GM23338 (cell line): ENCODE results near the gene SNX30. TPM values are rescaled to one million over a fixed set of nuclear protein-coding genes. Genes with fewer than 3 reads are reported as not detected.

Source experiments
- ATAC-seq: fragments of 200-7000 bp; cut with Tn5 transposase; 3 replicates; pipeline ENCODE4 v1.9.1; 2020
- DNase-seq: peaks from one replicate; pipeline ENCODE4 v3.0.0-alpha.2; 2015; ENCODE audit warnings: low spot score
- H2AFZ ChIP-seq: fragments of 200-600 bp; sonication (generic); 2 replicates; pipeline ENCODE4 v1.8.0; 2016; ENCODE audit warnings: antibody characterized with exemption, mild to moderate bottlenecking, moderate library complexity
- H3F3A ChIP-seq: fragments of 200-600 bp; sonication (generic); replicated peaks from 2 replicates; pipeline ENCODE4 v1.8.0; 2017; ENCODE audit warnings: antibody characterized with exemption, mixed run types, low read depth
- H3K27ac ChIP-seq: fragments of 200-600 bp; sonication (generic); 2 replicates; pipeline ENCODE4 v1.6.1; 2016; ENCODE audit warnings: low read depth
- H3K27me3 ChIP-seq: fragments of 200-600 bp; sonication (generic); 2 replicates; pipeline ENCODE4 v1.8.0; 2016; ENCODE audit warnings: mild to moderate bottlenecking, mixed run types, moderate library complexity; ENCODE audit not compliant: insufficient read depth
- H3K36me3 ChIP-seq: fragments of 200-600 bp; sonication (generic); 2 replicates; pipeline ENCODE4 v1.8.0; 2016; ENCODE audit warnings: mild to moderate bottlenecking; ENCODE audit not compliant: insufficient read depth
- H3K4me1 ChIP-seq: fragments of 200-600 bp; sonication (generic); 2 replicates; pipeline ENCODE4 v1.8.0; 2016; ENCODE audit warnings: mild to moderate bottlenecking, moderate library complexity; ENCODE audit not compliant: insufficient read depth
- H3K4me2 ChIP-seq: fragments of 200-600 bp; sonication (generic); 2 replicates; pipeline ENCODE4 v1.7.1; 2017; ENCODE audit warnings: mixed run types
- H3K4me3 ChIP-seq: fragments of 200-600 bp; sonication (generic); 2 replicates; pipeline ENCODE4 v1.6.1; 2016; ENCODE audit warnings: mixed run types
- H3K79me2 ChIP-seq: fragments of 200-600 bp; sonication (generic); replicated peaks from 2 replicates; pipeline ENCODE4 v1.8.0; 2017; ENCODE audit warnings: mild to moderate bottlenecking; ENCODE audit not compliant: insufficient read depth
- H3K9me2 ChIP-seq: fragments of 200-600 bp; sonication (generic); 2 replicates; pipeline ENCODE4 v1.8.0; 2017; ENCODE audit not compliant: insufficient read depth
- H4K20me1 ChIP-seq: fragments of 200-600 bp; sonication (generic); replicated peaks from 2 replicates; pipeline ENCODE4 v1.8.0; 2017; ENCODE audit warnings: mild to moderate bottlenecking; ENCODE audit not compliant: insufficient read depth
- H3K27ac Mint-ChIP-seq: 2 replicates; pipeline ENCODE4 v1.8.0; 2020; ENCODE audit warnings: inconsistent platforms, mild to moderate bottlenecking, moderate library complexity, mixed read lengths
- H3K27me3 Mint-ChIP-seq: 3 replicates; pipeline ENCODE4 v1.8.0; 2022; ENCODE audit warnings: low read depth, mild to moderate bottlenecking, moderate library complexity, mixed read lengths, inconsistent platforms; ENCODE audit not compliant: insufficient read depth, poor library complexity
- H3K36me3 Mint-ChIP-seq: 3 replicates; pipeline ENCODE4 v1.8.0; 2021; ENCODE audit warnings: low read depth, mild to moderate bottlenecking, inconsistent platforms, moderate library complexity, mixed read lengths
- H3K4me1 Mint-ChIP-seq: 3 replicates; pipeline ENCODE4 v1.8.0; 2020; ENCODE audit warnings: mild to moderate bottlenecking, inconsistent platforms, mixed read lengths
- H3K4me3 Mint-ChIP-seq: 3 replicates; pipeline ENCODE4 v1.8.0; 2021; ENCODE audit warnings: moderate library complexity, mild to moderate bottlenecking, inconsistent platforms, mixed read lengths
- H3K9me3 Mint-ChIP-seq: 3 replicates; pipeline ENCODE4 v1.8.0; 2020; ENCODE audit warnings: moderate library complexity, mild to moderate bottlenecking, inconsistent platforms, mixed read lengths
- CREB1 ChIP-seq: fragments of 250-450 bp; sonication (Bioruptor Pico); IDR thresholded peaks from 2 replicates; pipeline ENCODE4 v1.5.0; 2020; ENCODE audit warnings: low read depth, mild to moderate bottlenecking, moderate library complexity
- CTCF ChIP-seq, 2 experiments: fragments of 200-600 bp in 1 of 2; sonication (generic) in 1 of 2; conservative IDR thresholded peaks; 2 replicates each; pipeline versions ENCODE4 v1.5.1 to v1.6.1; 2016 to 2017; ENCODE audit warnings: antibody characterized with exemption in 2 of 2, low read depth in 2 of 2, mild to moderate bottlenecking in 2 of 2, moderate library complexity in 1 of 2
- ZNF114 ChIP-seq: fragments of 250-450 bp; sonication (Bioruptor Pico); IDR thresholded peaks from 2 replicates; pipeline ENCODE4 v1.5.0; 2020; ENCODE audit warnings: mild to moderate bottlenecking, moderate library complexity
- ZNF331 ChIP-seq: fragments of 250-450 bp; sonication (Bioruptor Pico); IDR thresholded peaks from 2 replicates; pipeline ENCODE4 v1.5.0; 2020; ENCODE audit warnings: low read depth, mild to moderate bottlenecking, moderate library complexity
- ZNF462 ChIP-seq: fragments of 250-450 bp; sonication (Bioruptor Pico); IDR thresholded peaks from 2 replicates; pipeline ENCODE4 v1.5.0; 2020; ENCODE audit warnings: mild to moderate bottlenecking, moderate library complexity
- polyA plus RNA-seq: library from polyadenylated mRNA; unstranded; fragments of >200 nt; fragmentation: Nextera tagmentation; extraction: Ambion mirVana; gene quantifications from 2 replicates; pipeline ENCODE4 v1.2.1, GENCODE V29; 2016
- total RNA-seq: library from RNA; depleted of rRNA; stranded (reverse); fragments of >200 nt; shearing (Covaris generic); gene quantifications from 2 replicates; pipeline ENCODE4 v1.2.3, GENCODE V29; 2014

The SNX30 gene
- total and polyA plus RNA-seq, 2 experiments from 2014 or later = 2.1 to 17.8 TPM

- no peak overlapping the region for H3K4me2 ChIP-seq
- no peak overlapping the region for H3K4me3 ChIP-seq
- ATAC-seq = peak; percentile 34
- Mint-ChIP-seq H3K36me3 (peaks cover 18% of the 10 kb centered on the region), H3K4me3 (no peak overlapping the region), H3K27me3 (peaks cover 11% of the 10 kb centered on the region), H3K9me3 (peaks cover 6% of the 10 kb centered on the region; the same call in 1 of the 3 replicates), H3K27ac (no peak overlapping the region), H3K4me1 (peaks cover 7% of the 10 kb centered on the region; the same call in 1 of the 3 replicates)
- no peaks in the 10 kb centered on the region for H3K27me3 ChIP-seq
- no peaks in the 10 kb centered on the region for H4K20me1 ChIP-seq
- H3F3A ChIP-seq = no peaks in the 10 kb centered on the region
- TF ChIP-seq CREB1 (no peak), CTCF (conservative IDR thresholded peaks at IDR 0.05; ENCODE audit: low read depth in 2 of 2) (peak in 1 of 2 experiments; percentile 18; a peak in 1 of 4 replicates)
- peak; percentile 28 for DNase-seq
- no peak overlapping the region for H2AFZ ChIP-seq
- no peaks in the 10 kb centered on the region for H3K4me1 ChIP-seq
- no peaks in the 10 kb centered on the region for H3K79me2 ChIP-seq
- H3K9me2 ChIP-seq = no peaks in the 10 kb centered on the region
- H3K27ac ChIP-seq = no peak overlapping the region
- no peaks in the 10 kb centered on the region for H3K36me3 ChIP-seq
These were observed 113.8 kb downstream of the SNX30 start for GRCh38 chr9:112864403-112864802.

GRCh38 chr9:112864982-112865381 lies 114.4 kb downstream of the SNX30 start:
- H3K36me3 Mint-ChIP-seq = peaks cover 18% of the 10 kb centered on the region
- no peaks in the 10 kb centered on the region for H3K4me1 ChIP-seq
- H3K27me3 ChIP-seq = no peaks in the 10 kb centered on the region
- H3K27ac ChIP-seq = no peak overlapping the region
- H3K36me3 ChIP-seq = no peaks in the 10 kb centered on the region
- TF ChIP-seq ZNF331 (CRISPR knock-in tag) (no peak), ZNF114 (CRISPR knock-in tag) (no peak)
- no peak overlapping the region for H3K4me2 ChIP-seq
- no peak overlapping the region for H2AFZ ChIP-seq
- no peaks in the 10 kb centered on the region for H3F3A ChIP-seq
- H3K27ac Mint-ChIP-seq = no peak overlapping the region
- H3K4me3 Mint-ChIP-seq = no peak overlapping the region
- peaks cover 11% of the 10 kb centered on the region for H3K27me3 Mint-ChIP-seq
- no peak for ATAC-seq
- peaks cover 7% of the 10 kb centered on the region; the same call in 1 of the 3 replicates for H3K4me1 Mint-ChIP-seq
- H3K79me2 ChIP-seq = no peaks in the 10 kb centered on the region
- no peaks in the 10 kb centered on the region for H3K9me2 ChIP-seq
- no peaks in the 10 kb centered on the region for H4K20me1 ChIP-seq
- H3K4me3 ChIP-seq = no peak overlapping the region
- H3K9me3 Mint-ChIP-seq = peaks cover 6% of the 10 kb centered on the region; the same call in 1 of the 3 replicates
- DNase-seq = no peak

- no peaks in the 10 kb centered on the region for H3F3A ChIP-seq
- no peaks in the 10 kb centered on the region for H3K4me1 ChIP-seq
- peaks cover 8% of the 10 kb centered on the region for H3K27me3 Mint-ChIP-seq
- no peak overlapping the region for H3K4me3 ChIP-seq
- H3K4me2 ChIP-seq = no peak overlapping the region
- no peak overlapping the region for H2AFZ ChIP-seq
- H3K27ac ChIP-seq = no peak overlapping the region
- peak; percentile 79 for DNase-seq
- H3K27me3 ChIP-seq = no peaks in the 10 kb centered on the region
- no peaks in the 10 kb centered on the region for H3K36me3 ChIP-seq
- TF ChIP-seq ZNF462 (CRISPR knock-in tag) = no peak
- no peaks in the 10 kb centered on the region for H3K79me2 ChIP-seq
- ATAC-seq = peak; percentile 39
- H3K4me1 Mint-ChIP-seq = peaks cover 7% of the 10 kb centered on the region; the same call in 2 of the 3 replicates
- no peak overlapping the region for H3K27ac Mint-ChIP-seq
- no peaks in the 10 kb centered on the region for H4K20me1 ChIP-seq
- H3K36me3 Mint-ChIP-seq = peaks cover 18% of the 10 kb centered on the region
- H3K9me3 Mint-ChIP-seq = peaks cover 3% of the 10 kb centered on the region; the same call in 1 of the 3 replicates
- H3K9me2 ChIP-seq = no peaks in the 10 kb centered on the region
- no peak overlapping the region for H3K4me3 Mint-ChIP-seq
These were observed 116.2 kb downstream of the SNX30 start for GRCh38 chr9:112866662-112867274.
